Measurements from ENCODE around the gene KCNQ4. TPM values are rescaled to one million over a fixed set of nuclear protein-coding genes. Genes with fewer than 3 reads are reported as not detected.

KCNQ4 gene
- total and polyA plus RNA-seq, 2 of the 13 experiments (the other 11 are each of a cell fraction or from before 2014, with no cell fraction given) = 0.02 to 0.09 TPM

- no peak for DNase-seq (ENCODE audit: low spot score)
- no peak overlapping the region for H3K9ac ChIP-seq (ENCODE audit: insufficient read depth, low read depth, low read length)
- H3K9me3 ChIP-seq (ENCODE audit: low read length) = no peaks in the 10 kb centered on the region
- H3K27ac ChIP-seq (ENCODE audit: extremely low read length, insufficient read depth, low read length) = no peak overlapping the region
- H3K27me3 ChIP-seq (ENCODE audit: control insufficient read depth in 1 of 2, insufficient read depth in 2 of 2, low read length in 2 of 2) = peaks cover 1 to 35% of the 10 kb centered on the region in 2 experiments; a peak in 4 of 5 replicates
- no peaks in the 10 kb centered on the region for H3K36me3 ChIP-seq (replicated peaks in 1 of 2; ENCODE audit: control insufficient read depth in 1 of 2, insufficient read depth in 2 of 2, low read length in 2 of 2)
- FAIRE-seq = no peak
- in situ Hi-C loops (cut with HindIII; ENCODE audit: extremely low pct_ligation_motif_present, low pct_unique_long_range_greater_than_20kb) = no loop called here
- H3K4me1 ChIP-seq (ENCODE audit: insufficient read depth, low read length) = peaks cover 33% of the 10 kb centered on the region
- no peaks in the 10 kb centered on the region for H3K79me2 ChIP-seq (ENCODE audit: insufficient read depth, low read length)
- intact Hi-C loops (cut with micrococcal nuclease; ENCODE audit: unreplicated experiment) = loop anchor here (10.0 kb wide), 1 partner anchor 174 kb away; no protein-coding TSS in a partner anchor
- TF ChIP-seq PPARG (CRISPR knock-in tag; conservative IDR thresholded peaks at IDR 0.05) (no peak), MAFF (IDR thresholded peaks at IDR 0.05; ENCODE audit: low read depth, low read length) (no peak), BCLAF1 (IDR thresholded peaks at IDR 0.05) (no peak), ZNF24 (IDR thresholded peaks at IDR 0.05) (no peak), TRIM22 (IDR thresholded peaks at IDR 0.05) (no peak), TEF (CRISPR knock-in tag; IDR thresholded peaks at IDR 0.05) (no peak), U2AF1 (optimal IDR thresholded peaks at IDR 0.05; ENCODE audit: low read depth, low read length) (no peak), ZMYM3 (CRISPR knock-in tag; IDR thresholded peaks at IDR 0.05) (no peak), THRA (CRISPR knock-in tag; IDR thresholded peaks at IDR 0.05; ENCODE audit: borderline replicate concordance) (no peak), MED8 (CRISPR knock-in tag; IDR thresholded peaks at IDR 0.05; ENCODE audit: insufficient replicate concordance) (no peak), ZNF276 (CRISPR knock-in tag; IDR thresholded peaks at IDR 0.05; ENCODE audit: low read depth) (no peak), MXI1 (IDR thresholded peaks at IDR 0.05; ENCODE audit: borderline replicate concordance, low read depth, low read length) (no peak), RXRA (CRISPR knock-in tag; IDR thresholded peaks at IDR 0.05) (no peak)
- ChIA-PET POLR2A (no interaction called here), CTCF (ENCODE audit: low intra/inter-chr PET ratio, low total read pairs) (no interaction called here)
- no TSS peak for BruUV-seq (replicated peaks)
- no peak for ATAC-seq
- no peak overlapping the region for H3K4me2 ChIP-seq (ENCODE audit: low read depth, low read length)
- no peak overlapping the region for H3K4me3 ChIP-seq (replicated peaks in 1 of 3; ENCODE audit: insufficient read depth in 1 of 3, low read depth in 2 of 3, low read length in 3 of 3)
- no peaks in the 10 kb centered on the region for H4K20me1 ChIP-seq (ENCODE audit: insufficient read depth, low read length)
- WGBS (ENCODE audit: low lambda C conversion rate) = 37% methylated on average over 2 of the region's 2 CpGs
- no peak overlapping the region for H2AFZ ChIP-seq (ENCODE audit: low read length)
Observed at GRCh38 chr1:40789342-40789598, 5.7 kb downstream of the KCNQ4 start.

Measured in HepG2 (cell line).